Erythroblast (primary cell): ENCODE results near the gene TAS1R1.

Experiments
- GATA1 ChIP-seq: IDR thresholded peaks from 2 replicates; pipeline ENCODE4 v1.6.1; 2011; ENCODE audit warnings: low read depth, mild to moderate bottlenecking, control low read depth, low read length, moderate library complexity
- POLR2A ChIP-seq: IDR thresholded peaks from 2 replicates; pipeline ENCODE4 v1.6.1; 2011; ENCODE audit warnings: mild to moderate bottlenecking, low read length

- TF ChIP-seq POLR2A: no peak
- TF ChIP-seq GATA1: no peak
Measured at GRCh38 chr1:6585081-6585722, 30.1 kb downstream of the TAS1R1 start.
